Osteoblast (primary cell): ENCODE measurements around the gene DCP1A. TPM values are rescaled to one million over a fixed set of nuclear protein-coding genes. Genes with fewer than 3 reads are reported as not detected.

Experiments
- DNase-seq: peaks from one replicate; pipeline ENCODE4 v3.0.0; 2011; ENCODE audit warnings: low spot score, mixed read lengths; ENCODE audit not compliant: insufficient read length; ENCODE audit errors: missing footprints
- H2AFZ ChIP-seq: 2 replicates; pipeline ENCODE4 v1.6.0; 2011; ENCODE audit warnings: mild to moderate bottlenecking, low read length
- H3K27ac ChIP-seq: 2 replicates; pipeline ENCODE4 v1.5.1; 2011; ENCODE audit warnings: mild to moderate bottlenecking, low read depth, low read length, moderate library complexity
- H3K27me3 ChIP-seq: 2 replicates; pipeline ENCODE4 v1.6.0; 2012; ENCODE audit warnings: mild to moderate bottlenecking, control low read depth, inconsistent platforms, low read length, moderate library complexity; ENCODE audit not compliant: insufficient read depth
- H3K36me3 ChIP-seq: 2 replicates; pipeline ENCODE4 v1.5.1; 2011; ENCODE audit warnings: mild to moderate bottlenecking, low read length, control low read depth, moderate library complexity; ENCODE audit not compliant: insufficient read depth
- H3K4me1 ChIP-seq: 2 replicates; pipeline ENCODE4 v1.5.1; 2011; ENCODE audit warnings: mild to moderate bottlenecking, low read length, control low read depth, moderate library complexity; ENCODE audit not compliant: insufficient read depth
- H3K4me2 ChIP-seq: 2 replicates; pipeline ENCODE4 v1.6.0; 2011; ENCODE audit warnings: mild to moderate bottlenecking, low read length; ENCODE audit not compliant: insufficient read depth
- H3K4me3 ChIP-seq: fragments of 200-600 bp; sonication (generic); 3 replicates; pipeline ENCODE4 v1.5.1; 2012; ENCODE audit warnings: mild to moderate bottlenecking, low read length, inconsistent platforms; ENCODE audit not compliant: insufficient read depth
- H3K79me2 ChIP-seq: 2 replicates; pipeline ENCODE4 v1.6.0; 2012; ENCODE audit warnings: mild to moderate bottlenecking, low read length, control low read depth, inconsistent platforms; ENCODE audit not compliant: insufficient read depth
- H3K9me3 ChIP-seq: 2 replicates; pipeline ENCODE4 v1.5.1; 2011; ENCODE audit warnings: low read depth, low read length, control low read depth
- H4K20me1 ChIP-seq: 2 replicates; pipeline ENCODE4 v1.6.0; 2012; ENCODE audit warnings: mild to moderate bottlenecking, low read length, control low read depth; ENCODE audit not compliant: insufficient read depth
- total RNA-seq: library from RNA; depleted of rRNA; stranded (reverse); fragments of >200 nt; gene quantifications from 2 replicates; pipeline ENCODE4 v1.2.3, GENCODE V29; 2012
- TF ChIP-seq, protein P1 (sequence below): IDR thresholded peaks from 2 replicates; pipeline ENCODE4 v1.5.1; 2011; ENCODE audit warnings: mild to moderate bottlenecking, low read depth, low read length, moderate library complexity; ENCODE audit errors: extremely low read depth

Gene DCP1A
- total RNA-seq, 1 donor: 16.6 TPM

- peaks cover 17% of the 10 kb centered on the region for H3K4me1 ChIP-seq
- peaks cover 46% of the 10 kb centered on the region for H3K36me3 ChIP-seq
- H3K27me3 ChIP-seq: no peaks in the 10 kb centered on the region
- H4K20me1 ChIP-seq: peaks cover 66% of the 10 kb centered on the region
- no peak for DNase-seq
- H3K27ac ChIP-seq: peak overlapping the region; percentile 62
- no peak overlapping the region for H2AFZ ChIP-seq
- TF ChIP-seq, protein P1, sequence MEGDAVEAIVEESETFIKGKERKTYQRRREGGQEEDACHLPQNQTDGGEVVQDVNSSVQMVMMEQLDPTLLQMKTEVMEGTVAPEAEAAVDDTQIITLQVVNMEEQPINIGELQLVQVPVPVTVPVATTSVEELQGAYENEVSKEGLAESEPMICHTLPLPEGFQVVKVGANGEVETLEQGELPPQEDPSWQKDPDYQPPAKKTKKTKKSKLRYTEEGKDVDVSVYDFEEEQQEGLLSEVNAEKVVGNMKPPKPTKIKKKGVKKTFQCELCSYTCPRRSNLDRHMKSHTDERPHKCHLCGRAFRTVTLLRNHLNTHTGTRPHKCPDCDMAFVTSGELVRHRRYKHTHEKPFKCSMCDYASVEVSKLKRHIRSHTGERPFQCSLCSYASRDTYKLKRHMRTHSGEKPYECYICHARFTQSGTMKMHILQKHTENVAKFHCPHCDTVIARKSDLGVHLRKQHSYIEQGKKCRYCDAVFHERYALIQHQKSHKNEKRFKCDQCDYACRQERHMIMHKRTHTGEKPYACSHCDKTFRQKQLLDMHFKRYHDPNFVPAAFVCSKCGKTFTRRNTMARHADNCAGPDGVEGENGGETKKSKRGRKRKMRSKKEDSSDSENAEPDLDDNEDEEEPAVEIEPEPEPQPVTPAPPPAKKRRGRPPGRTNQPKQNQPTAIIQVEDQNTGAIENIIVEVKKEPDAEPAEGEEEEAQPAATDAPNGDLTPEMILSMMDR: no peak
- H3K4me2 ChIP-seq: no peak overlapping the region
- H3K9me3 ChIP-seq: no peaks in the 10 kb centered on the region
- H3K79me2 ChIP-seq: peaks cover 97% of the 10 kb centered on the region
- H3K4me3 ChIP-seq: no peak overlapping the region
Measured at GRCh38 chr3:53243785-53244184, 103.6 kb downstream of the DCP1A start.

DNA sequence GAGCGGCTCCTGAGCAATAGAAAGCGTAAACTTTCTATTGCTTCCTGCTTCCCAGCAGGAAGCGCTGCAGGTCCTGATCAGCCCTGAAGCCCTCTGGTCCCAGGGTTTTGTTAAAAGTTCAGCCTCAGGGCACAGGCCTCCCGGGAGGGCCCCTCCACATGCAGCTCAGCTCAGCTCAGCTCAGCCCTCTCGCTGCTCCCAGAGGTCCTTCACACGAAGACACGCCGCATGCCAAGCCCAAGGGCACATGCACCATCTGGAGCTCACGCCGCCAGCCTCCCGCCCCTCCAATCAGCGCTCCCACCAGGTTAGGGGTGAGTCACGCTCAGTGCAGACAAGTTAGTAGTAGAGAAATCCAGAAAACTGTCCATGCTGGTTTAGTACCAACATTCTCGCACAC, 104.2 kb downstream of the DCP1A start:
- Histone ChIP-seq H3K36me3 (peaks cover 51% of the 10 kb centered on the region), H3K27me3 (no peaks in the 10 kb centered on the region), H3K4me1 (peaks cover 23% of the 10 kb centered on the region), H4K20me1 (peaks cover 60% of the 10 kb centered on the region), H2AFZ (no peak overlapping the region), H3K4me2 (no peak overlapping the region), H3K79me2 (peaks cover 96% of the 10 kb centered on the region), H3K4me3 (no peak overlapping the region), H3K9me3 (no peaks in the 10 kb centered on the region), H3K27ac (peak overlapping the region; percentile 62)
- TF ChIP-seq, protein P1: no peak
- DNase-seq: peak; percentile 94

DNA sequence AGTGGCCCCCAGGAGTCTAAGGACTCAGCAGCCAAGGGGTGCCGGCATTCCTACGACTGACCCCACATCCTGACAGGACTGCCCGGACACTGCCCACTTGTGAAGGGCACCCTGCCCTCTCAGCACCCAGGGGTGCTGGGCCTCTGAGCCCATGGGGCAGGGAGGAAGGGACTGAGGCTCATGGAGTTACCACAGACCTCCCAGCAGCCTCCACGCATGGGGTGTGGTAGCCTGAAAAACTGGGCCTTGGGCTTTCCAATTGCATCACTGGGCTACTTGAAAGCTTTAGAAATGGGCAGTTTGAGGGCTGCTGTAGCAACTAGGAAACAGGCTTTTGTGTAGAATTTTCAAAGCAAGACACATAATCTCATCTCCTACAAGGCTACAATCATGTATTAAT, 104.7 kb downstream of the DCP1A start:
- H3K27me3 ChIP-seq: no peaks in the 10 kb centered on the region
- H4K20me1 ChIP-seq: peaks cover 55% of the 10 kb centered on the region
- TF ChIP-seq, protein P1: no peak
- DNase-seq: peak; percentile 81
- no peak overlapping the region for H3K4me2 ChIP-seq
- no peak overlapping the region for H2AFZ ChIP-seq
- H3K4me1 ChIP-seq: peaks cover 28% of the 10 kb centered on the region
- H3K79me2 ChIP-seq: peaks cover 91% of the 10 kb centered on the region
- H3K36me3 ChIP-seq: peaks cover 51% of the 10 kb centered on the region
- no peak overlapping the region for H3K4me3 ChIP-seq
- H3K27ac ChIP-seq: peak overlapping the region; percentile 62
- no peaks in the 10 kb centered on the region for H3K9me3 ChIP-seq

DNA sequence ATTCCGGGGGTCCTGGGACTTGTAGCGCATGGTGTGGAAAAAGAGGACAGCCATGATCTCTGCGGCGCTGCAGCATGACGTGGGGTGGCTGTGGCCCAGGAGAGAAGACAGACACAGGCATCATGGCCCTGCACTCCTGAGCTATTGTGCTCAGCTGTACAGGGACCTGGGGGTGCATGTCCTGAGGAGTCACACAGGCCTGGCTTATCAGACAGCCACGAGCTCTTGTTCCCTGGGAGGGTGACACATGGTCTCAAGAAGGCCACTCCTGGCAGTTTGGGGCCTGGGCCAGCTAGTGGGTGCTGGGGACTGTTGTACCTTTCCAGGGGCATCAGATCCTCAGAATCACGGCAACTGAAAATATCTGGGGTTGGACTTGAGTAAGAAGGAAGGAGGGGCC, 105.2 kb downstream of the DCP1A start:
- H4K20me1 ChIP-seq: peaks cover 53% of the 10 kb centered on the region
- H3K4me2 ChIP-seq: no peak overlapping the region
- DNase-seq: peak; percentile 71
- no peak overlapping the region for H3K4me3 ChIP-seq
- H3K36me3 ChIP-seq: peaks cover 55% of the 10 kb centered on the region
- no peaks in the 10 kb centered on the region for H3K27me3 ChIP-seq
- TF ChIP-seq, protein P1: no peak
- H3K79me2 ChIP-seq: peaks cover 86% of the 10 kb centered on the region
- H2AFZ ChIP-seq: no peak overlapping the region
- H3K27ac ChIP-seq: peak overlapping the region; percentile 62
- no peaks in the 10 kb centered on the region for H3K9me3 ChIP-seq
- H3K4me1 ChIP-seq: peaks cover 33% of the 10 kb centered on the region
